HG03196 (cell line): ENCODE measurements around the gene SRSF10.

Experiments
- ATAC-seq: cut with Tn5 transposase; IDR thresholded peaks from one replicate; pipeline ENCODE4 v1.9.1; 2021; ENCODE audit not compliant: unreplicated experiment

SRSF10 gene

GRCh38 chr1:23914921-23915320 lies 65.2 kb downstream of the SRSF10 start:
- no peak for ATAC-seq
